CD4-positive, alpha-beta T cell treated with Interleukin-2 at 100 ng/mL for 4 hours (primary cell): ENCODE measurements around the gene KLK13.

ENCODE experiments used
- DNase-seq: peaks from one replicate; pipeline ENCODE4 v3.0.0-alpha.2; 2020; ENCODE audit warnings: low spot score

Gene KLK13

DNA sequence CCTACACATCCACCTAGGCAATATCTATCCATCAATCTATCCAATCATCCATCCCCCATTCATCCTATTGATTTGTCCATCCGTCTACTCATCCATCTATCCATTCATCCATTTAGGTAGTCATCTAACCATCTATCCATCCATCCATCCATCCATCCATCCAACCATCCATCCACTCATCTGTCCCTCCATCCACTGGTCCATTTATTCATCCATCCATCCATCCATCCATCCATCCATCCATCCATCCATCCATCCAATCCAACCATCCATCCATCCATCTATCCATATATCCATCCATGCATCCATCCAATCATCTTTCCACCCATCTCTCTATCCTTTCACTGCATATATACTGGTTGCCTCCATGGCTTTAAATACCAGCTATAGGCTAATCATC lies 3.9 kb downstream of the KLK13 start:
- no peak for DNase-seq

- DNase-seq, result no peak
Observed at GRCh38 chr19:51060336-51060735, 4.6 kb downstream of the KLK13 start.

DNA sequence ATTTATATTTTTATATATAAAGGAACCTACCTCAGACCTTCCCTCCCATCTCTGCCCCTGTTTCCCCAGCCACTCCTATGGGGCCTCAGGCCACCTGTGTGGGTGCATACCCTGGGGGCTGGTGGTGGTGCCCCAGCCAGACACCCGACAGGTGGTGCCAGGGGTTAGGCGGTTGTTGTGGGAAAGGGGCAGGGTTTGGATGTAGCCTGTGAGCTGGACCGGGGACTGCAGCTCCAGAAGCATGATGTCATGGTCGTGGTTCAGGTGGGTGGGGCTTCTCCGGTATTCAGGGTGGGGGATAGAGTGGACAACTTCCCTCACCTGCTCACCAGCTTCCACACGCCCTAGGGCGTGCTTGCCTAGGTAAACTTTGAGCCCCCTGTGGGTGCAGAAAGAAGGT lies 5.2 kb downstream of the KLK13 start:
- no peak for DNase-seq

DNA sequence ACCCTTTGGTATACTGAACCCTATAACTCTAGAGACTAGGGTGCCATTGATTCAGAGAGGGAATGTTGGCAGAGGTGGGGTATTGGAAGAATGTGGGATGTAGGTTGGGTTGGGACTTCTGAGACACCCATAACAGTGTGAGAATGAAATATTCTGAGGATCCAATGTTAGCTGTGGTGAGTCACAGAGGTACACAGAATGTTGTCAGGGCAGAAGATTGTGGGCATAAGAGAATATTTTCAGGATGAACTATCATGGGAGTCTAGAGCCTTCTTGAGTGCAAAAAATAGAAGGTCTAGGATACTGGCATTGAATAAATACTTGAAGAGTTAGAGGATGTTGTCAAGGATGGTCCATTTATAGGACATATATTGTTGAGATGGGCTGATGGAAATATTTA lies 9.0 kb downstream of the KLK13 start:
- DNase-seq, result no peak

DNA sequence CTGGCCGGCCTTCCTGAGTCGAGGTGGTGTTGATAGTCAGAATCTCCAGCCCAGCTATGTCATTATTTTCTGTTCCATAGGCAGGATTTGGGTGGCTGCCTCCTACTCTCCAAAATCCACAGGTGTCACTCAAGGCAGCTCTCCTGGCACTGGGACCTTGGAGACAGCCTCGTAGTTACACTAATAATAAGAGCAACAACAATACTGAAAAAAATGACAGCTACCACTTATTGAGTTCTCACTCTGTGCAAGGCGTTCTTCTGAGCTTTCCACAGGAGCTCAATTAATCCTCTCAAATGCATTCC lies 17.9 kb downstream of the KLK13 start:
- no peak for DNase-seq

- DNase-seq, result no peak
Observed at GRCh38 chr19:51044327-51044726, 20.6 kb downstream of the KLK13 start.

GRCh38 chr19:51043497-51043896 lies 21.4 kb downstream of the KLK13 start:
- DNase-seq, result no peak

- no peak for DNase-seq
Observed at GRCh38 chr19:51040151-51040550, 24.7 kb downstream of the KLK13 start.

GRCh38 chr19:51036519-51036918 lies 28.4 kb downstream of the KLK13 start:
- no peak for DNase-seq

DNA sequence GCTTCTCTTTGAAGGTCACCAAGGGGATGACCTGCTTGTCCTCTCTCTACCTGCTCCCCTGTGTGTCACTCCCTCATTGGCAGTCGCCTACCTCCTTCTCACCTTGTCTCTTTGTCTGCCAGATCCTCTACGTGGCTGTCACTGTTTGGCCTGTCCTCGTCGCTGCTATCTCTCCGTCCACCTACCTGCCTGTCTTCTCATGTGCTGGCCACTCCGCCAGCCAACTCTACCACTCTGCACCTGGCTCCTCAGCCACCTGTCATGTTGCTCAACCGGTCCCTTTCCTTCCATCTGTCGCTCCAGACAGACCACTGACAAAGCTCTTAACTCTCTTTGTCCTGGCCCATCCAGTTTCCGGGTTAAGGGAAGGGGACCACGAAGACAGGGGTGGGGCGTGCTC lies 30.2 kb downstream of the KLK13 start, which contains the start of gene KLK12:
Gene KLK12 (minus strand): TSS at position 299 of the 400 bp plus-strand sequence. CDS start 381 bp downstream, outside the sequence.
- DNase-seq, result no peak

GRCh38 chr19:51031880-51032225 lies 33.0 kb downstream of the KLK13 start:
- DNase-seq, result no peak

GRCh38 chr19:51031220-51031879 lies 33.5 kb downstream of the KLK13 start:
- no peak for DNase-seq

- DNase-seq, result no peak
Observed at GRCh38 chr19:51030631-51031030, 34.3 kb downstream of the KLK13 start.

DNA sequence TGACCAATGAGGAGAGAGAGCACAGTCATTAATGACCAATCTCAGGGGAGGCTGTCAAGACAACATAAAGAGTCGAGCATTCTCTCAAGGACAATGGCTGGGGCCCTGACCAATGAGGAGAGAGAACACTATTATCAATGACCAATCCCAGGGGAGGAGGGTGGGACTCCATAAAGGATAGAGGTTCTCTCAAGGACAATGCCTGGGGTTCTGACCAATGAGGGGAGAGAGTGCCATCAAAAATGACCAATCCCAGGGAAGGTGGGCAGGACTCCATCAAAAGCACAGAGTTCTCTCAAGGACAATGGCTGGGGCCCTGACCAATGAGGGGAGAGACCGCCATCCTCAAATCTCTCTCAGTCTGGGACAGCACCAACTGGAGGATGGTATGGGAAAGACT lies 35.2 kb downstream of the KLK13 start:
- DNase-seq, result no peak

- DNase-seq, result no peak
Observed at GRCh38 chr19:51027873-51028272, 37.0 kb downstream of the KLK13 start.

- no peak for DNase-seq
Observed at GRCh38 chr19:51027126-51027806, 37.6 kb downstream of the KLK13 start.

GRCh38 chr19:51026554-51026831 lies 38.4 kb downstream of the KLK13 start, which contains the start of gene KLK11:
Gene KLK11 (minus strand): TSS chr19:51026616. CDS start chr19:51025631, 985 bp downstream.
- DNase-seq, result no peak

GRCh38 chr19:51025809-51026553 lies 38.9 kb downstream of the KLK13 start:
- DNase-seq, result no peak

- DNase-seq, result no peak
Observed at GRCh38 chr19:51025401-51025800, 39.5 kb downstream of the KLK13 start.

- DNase-seq, result no peak
Observed at GRCh38 chr19:51024924-51025323, 40.0 kb downstream of the KLK13 start.

DNA sequence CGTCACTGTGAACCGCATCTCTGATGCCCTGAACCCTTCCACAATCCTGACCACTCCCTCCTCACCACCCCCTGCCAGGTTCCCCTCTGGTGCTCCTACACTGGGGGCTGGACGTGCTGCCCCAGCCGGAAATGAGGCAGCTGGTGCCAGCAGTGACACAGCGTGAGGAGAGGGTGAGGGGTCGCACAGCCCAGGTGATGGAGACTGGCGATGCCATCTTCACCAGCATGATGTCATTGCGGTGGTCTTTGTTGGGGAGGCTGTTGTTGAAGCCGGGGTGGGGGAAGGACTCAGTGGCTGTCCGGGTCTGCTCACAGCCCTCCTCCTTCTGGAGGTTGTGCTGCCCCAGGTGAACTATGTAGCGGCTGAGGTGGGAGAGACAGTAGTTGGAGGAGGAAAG lies 40.9 kb downstream of the KLK13 start:
- no peak for DNase-seq

DNA sequence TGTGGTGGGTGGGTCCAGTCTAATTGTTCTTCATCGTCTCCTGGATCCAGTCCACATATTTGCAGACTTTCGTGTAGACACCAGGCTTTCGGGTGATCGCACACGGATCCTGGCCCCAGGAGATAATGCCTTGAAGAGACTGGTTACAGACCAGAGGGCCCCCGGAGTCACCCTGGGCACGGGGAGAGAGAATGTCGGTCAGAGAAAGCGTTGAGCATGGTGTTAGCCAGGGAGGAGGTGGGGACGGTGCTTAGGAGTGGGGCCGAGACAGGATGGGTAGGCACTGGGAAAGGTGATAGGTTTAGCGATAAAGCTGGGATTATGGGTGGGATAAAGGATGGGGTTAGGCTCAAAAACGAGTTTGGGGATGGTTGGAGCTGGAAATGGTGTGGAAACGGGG lies 42.4 kb downstream of the KLK13 start:
- no peak for DNase-seq

DNA sequence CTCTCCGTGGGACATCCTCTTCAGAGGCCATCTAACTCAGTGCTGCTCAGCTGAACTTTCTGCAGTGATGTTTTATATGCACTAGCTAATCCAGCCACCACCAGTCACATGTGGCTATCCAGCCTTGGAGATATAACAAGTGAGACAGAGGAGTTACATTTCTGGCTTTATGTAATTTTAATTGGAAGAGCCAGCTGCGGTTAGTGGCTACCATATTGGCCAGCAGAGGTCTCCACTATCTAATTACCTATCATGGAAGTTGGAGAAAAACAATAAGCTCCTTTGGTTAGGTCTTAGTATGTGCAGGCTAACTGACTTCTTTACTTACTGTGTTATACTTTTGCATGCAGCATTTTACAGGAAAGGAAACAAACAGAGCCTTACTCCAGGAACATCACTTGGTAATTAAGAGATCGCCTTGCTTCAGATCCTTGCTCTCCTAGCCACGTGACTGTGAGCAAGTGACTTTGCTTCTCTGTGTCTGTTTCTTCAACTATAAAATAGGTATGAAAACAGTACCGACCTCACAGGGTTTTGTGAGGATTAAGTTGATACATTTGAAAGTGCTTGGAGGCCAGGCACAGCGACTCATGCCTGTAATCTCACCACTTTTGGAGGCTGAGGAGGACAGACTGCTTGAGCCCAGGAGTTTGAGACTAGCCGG lies 43.8 kb downstream of the KLK13 start:
- DNase-seq, result peak; percentile 25
